ENCODE data around the gene SMU1.
"Not testable (repeated sequence)": the region's sequence is repeated elsewhere in the genome, so short reads cannot be mapped to it uniquely, and the experiment has no call there.

The SMU1 gene

GRCh38 chr9:33104401-33104800 is 27.9 kb upstream of the SMU1 start:
- DNase-seq = no peak

GRCh38 chr9:33103501-33104281 is 27.2 kb upstream of the SMU1 start:
- no peak for DNase-seq

GRCh38 chr9:33102551-33103210 is 26.2 kb upstream of the SMU1 start:
- no peak for DNase-seq

- peak in 1 of 2 experiments; percentile 3 for DNase-seq
Observed at GRCh38 chr9:33101104-33101951, 24.9 kb upstream of the SMU1 start.

GRCh38 chr9:33099754-33100153 is 23.3 kb upstream of the SMU1 start:
- DNase-seq = no peak

- no peak for DNase-seq
Observed at GRCh38 chr9:33097192-33097591, 20.7 kb upstream of the SMU1 start.

GRCh38 chr9:33092634-33093033 is 16.2 kb upstream of the SMU1 start:
- DNase-seq = no peak

- not testable (repeated sequence) for DNase-seq
Observed at GRCh38 chr9:33085672-33086071, 9.2 kb upstream of the SMU1 start.

GRCh38 chr9:33082538-33083326 is 6.3 kb upstream of the SMU1 start:
- no peak for DNase-seq

GRCh38 chr9:33082128-33082527 is 5.7 kb upstream of the SMU1 start:
- no peak for DNase-seq

- DNase-seq = peak in 1 of 2 experiments; percentile 69
Observed at GRCh38 chr9:33081128-33081851, 4.8 kb upstream of the SMU1 start.

GRCh38 chr9:33080534-33080933 is 4.1 kb upstream of the SMU1 start:
- DNase-seq = no peak

GRCh38 chr9:33068991-33069390 is 7.5 kb downstream of the SMU1 start:
- no peak for DNase-seq

GRCh38 chr9:33065157-33066076 is 11.1 kb downstream of the SMU1 start:
- no peak for DNase-seq

GRCh38 chr9:33051144-33051543 is 25.3 kb downstream of the SMU1 start:
- no peak for DNase-seq

GRCh38 chr9:33049680-33050361 is 26.7 kb downstream of the SMU1 start:
- no peak for DNase-seq

- no peak for DNase-seq
Observed at GRCh38 chr9:33048054-33048465, 28.4 kb downstream of the SMU1 start.

GRCh38 chr9:33046061-33046460 is 30.4 kb downstream of the SMU1 start:
- DNase-seq = no peak

- DNase-seq = peak in 1 of 2 experiments; percentile 48
Observed at GRCh38 chr9:33044677-33045282, 31.7 kb downstream of the SMU1 start.

Data from SW 1271 (cell line).